Endothelial cell (in vitro differentiated cells): ENCODE data around the gene CFD. TPM values are rescaled to one million over a fixed set of nuclear protein-coding genes. Genes with fewer than 3 reads are reported as not detected.
"Not testable (repeated sequence)": the region's sequence is repeated elsewhere in the genome, so short reads cannot be mapped to it uniquely, and the experiment has no call there.

Source experiments
- DNase-seq: peaks from one replicate; pipeline ENCODE4 v3.0.0; 2021; ENCODE audit warnings: low spot score
- H3K27ac Mint-ChIP-seq: one replicate; pipeline ENCODE4 v1.8.0; 2021; ENCODE audit warnings: mixed read lengths, inconsistent platforms; ENCODE audit not compliant: unreplicated experiment
- H3K27me3 Mint-ChIP-seq: one replicate; pipeline ENCODE4 v1.8.0; 2021; ENCODE audit warnings: mild to moderate bottlenecking, moderate library complexity, mixed read lengths, inconsistent platforms; ENCODE audit not compliant: unreplicated experiment
- H3K36me3 Mint-ChIP-seq: one replicate; pipeline ENCODE4 v1.8.0; 2021; ENCODE audit warnings: mild to moderate bottlenecking, low read depth, mixed read lengths, inconsistent platforms; ENCODE audit not compliant: unreplicated experiment
- H3K4me1 Mint-ChIP-seq: one replicate; pipeline ENCODE4 v1.8.0; 2021; ENCODE audit warnings: mild to moderate bottlenecking, mixed read lengths, inconsistent platforms; ENCODE audit not compliant: unreplicated experiment
- H3K4me3 Mint-ChIP-seq: one replicate; pipeline ENCODE4 v1.8.0; 2021; ENCODE audit warnings: mild to moderate bottlenecking, mixed read lengths, inconsistent platforms; ENCODE audit not compliant: unreplicated experiment
- H3K9me3 Mint-ChIP-seq: one replicate; pipeline ENCODE4 v1.8.0; 2021; ENCODE audit warnings: mixed read lengths, inconsistent platforms; ENCODE audit not compliant: unreplicated experiment
- total RNA-seq: library from RNA; stranded (reverse); fragmentation: NEBNext Ultra II Directional; extraction: Animal tissue kit (Norgen Biotek cat#: 25700); gene quantifications from one replicate; pipeline ENCODE4 v1.2.1, GENCODE V29; 2021; ENCODE audit not compliant: unreplicated experiment
- TF ChIP-seq, protein P1 (sequence below): fragments of 200-600 bp; sonication (generic); IDR thresholded peaks from one replicate; pipeline ENCODE4 v1.5.0; 2021; ENCODE audit warnings: antibody characterized with exemption; ENCODE audit not compliant: unreplicated experiment

The CFD gene
- total RNA-seq, 1 donor from 2014 or later, result 0.46 TPM

DNA sequence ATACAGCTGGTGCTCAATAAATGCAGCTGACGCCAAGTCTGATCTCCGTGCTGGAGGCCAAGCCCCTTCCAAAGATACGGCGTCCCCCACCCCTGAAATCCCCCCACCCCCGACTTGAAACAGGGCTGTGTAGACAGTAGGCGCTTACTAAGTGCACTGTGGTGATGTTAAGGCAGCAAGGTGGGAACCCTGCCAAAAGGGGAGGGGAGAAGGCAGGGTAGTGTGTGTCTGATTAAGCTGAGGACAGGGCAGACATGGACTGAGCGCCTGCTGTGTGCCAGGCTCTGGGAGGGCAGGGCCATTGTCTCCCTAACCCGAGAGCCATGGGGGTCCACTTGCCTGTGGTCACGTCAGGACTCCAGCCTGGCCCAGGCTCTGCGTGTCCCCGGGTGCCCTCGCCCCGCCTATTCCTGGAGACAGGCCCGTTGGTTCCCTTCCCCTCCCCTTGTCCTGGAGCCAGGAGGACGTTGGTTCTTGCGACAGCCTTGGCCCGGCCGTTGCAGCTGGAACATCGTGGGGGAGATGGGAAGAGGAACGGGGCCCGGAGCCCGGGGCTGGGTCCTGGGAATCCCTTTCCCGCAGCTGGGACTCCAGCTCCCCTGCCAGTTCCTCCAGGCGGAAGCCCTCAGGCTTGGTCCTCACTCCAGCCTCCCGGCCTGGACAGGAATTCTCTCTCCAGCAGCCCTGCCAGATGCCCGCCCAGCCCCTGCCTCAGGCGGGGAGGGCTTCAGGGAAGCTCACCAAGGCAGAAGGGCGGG, 9.1 kb upstream of the CFD start:
- TF ChIP-seq, protein P1, sequence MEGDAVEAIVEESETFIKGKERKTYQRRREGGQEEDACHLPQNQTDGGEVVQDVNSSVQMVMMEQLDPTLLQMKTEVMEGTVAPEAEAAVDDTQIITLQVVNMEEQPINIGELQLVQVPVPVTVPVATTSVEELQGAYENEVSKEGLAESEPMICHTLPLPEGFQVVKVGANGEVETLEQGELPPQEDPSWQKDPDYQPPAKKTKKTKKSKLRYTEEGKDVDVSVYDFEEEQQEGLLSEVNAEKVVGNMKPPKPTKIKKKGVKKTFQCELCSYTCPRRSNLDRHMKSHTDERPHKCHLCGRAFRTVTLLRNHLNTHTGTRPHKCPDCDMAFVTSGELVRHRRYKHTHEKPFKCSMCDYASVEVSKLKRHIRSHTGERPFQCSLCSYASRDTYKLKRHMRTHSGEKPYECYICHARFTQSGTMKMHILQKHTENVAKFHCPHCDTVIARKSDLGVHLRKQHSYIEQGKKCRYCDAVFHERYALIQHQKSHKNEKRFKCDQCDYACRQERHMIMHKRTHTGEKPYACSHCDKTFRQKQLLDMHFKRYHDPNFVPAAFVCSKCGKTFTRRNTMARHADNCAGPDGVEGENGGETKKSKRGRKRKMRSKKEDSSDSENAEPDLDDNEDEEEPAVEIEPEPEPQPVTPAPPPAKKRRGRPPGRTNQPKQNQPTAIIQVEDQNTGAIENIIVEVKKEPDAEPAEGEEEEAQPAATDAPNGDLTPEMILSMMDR, result no peak
- Mint-ChIP-seq H3K36me3 (no peaks in the 10 kb centered on the region), H3K27ac (no peak overlapping the region), H3K4me3 (no peak overlapping the region), H3K4me1 (no peaks in the 10 kb centered on the region), H3K27me3 (peaks cover 1% of the 10 kb centered on the region), H3K9me3 (no peaks in the 10 kb centered on the region)
- DNase-seq, result no peak

GRCh38 chr19:850979-851335, 8.5 kb upstream of the CFD start:
- Mint-ChIP-seq H3K9me3 (no peaks in the 10 kb centered on the region), H3K4me1 (no peaks in the 10 kb centered on the region), H3K4me3 (no peak overlapping the region), H3K36me3 (no peaks in the 10 kb centered on the region), H3K27me3 (peaks cover 1% of the 10 kb centered on the region), H3K27ac (no peak overlapping the region)
- TF ChIP-seq, protein P1, result no peak
- DNase-seq, result no peak

- TF ChIP-seq, protein P1, result no peak
- H3K9me3 Mint-ChIP-seq, result no peaks in the 10 kb centered on the region
- DNase-seq, result no peak
- no peaks in the 10 kb centered on the region for H3K4me1 Mint-ChIP-seq
- no peak within 1 kb of the TSS for H3K27ac Mint-ChIP-seq
- H3K27me3 Mint-ChIP-seq, result no peaks in the 10 kb centered on the region
- H3K36me3 Mint-ChIP-seq, result no peaks in the 10 kb centered on the region
- H3K4me3 Mint-ChIP-seq, result no peak within 1 kb of the TSS
These were observed 7.1 kb upstream of the CFD start, which contains the start of gene ELANE for GRCh38 chr19:852136-853013. Gene ELANE (plus strand): TSS chr19:852303. CDS start chr19:852329, 26 bp downstream.

GRCh38 chr19:853014-853585, 6.4 kb upstream of the CFD start:
- H3K4me3 Mint-ChIP-seq, result no peak overlapping the region
- H3K27me3 Mint-ChIP-seq, result no peaks in the 10 kb centered on the region
- no peak for DNase-seq
- H3K36me3 Mint-ChIP-seq, result no peaks in the 10 kb centered on the region
- TF ChIP-seq, protein P1, result no peak
- no peaks in the 10 kb centered on the region for H3K9me3 Mint-ChIP-seq
- no peak overlapping the region for H3K27ac Mint-ChIP-seq
- H3K4me1 Mint-ChIP-seq, result no peaks in the 10 kb centered on the region

DNA sequence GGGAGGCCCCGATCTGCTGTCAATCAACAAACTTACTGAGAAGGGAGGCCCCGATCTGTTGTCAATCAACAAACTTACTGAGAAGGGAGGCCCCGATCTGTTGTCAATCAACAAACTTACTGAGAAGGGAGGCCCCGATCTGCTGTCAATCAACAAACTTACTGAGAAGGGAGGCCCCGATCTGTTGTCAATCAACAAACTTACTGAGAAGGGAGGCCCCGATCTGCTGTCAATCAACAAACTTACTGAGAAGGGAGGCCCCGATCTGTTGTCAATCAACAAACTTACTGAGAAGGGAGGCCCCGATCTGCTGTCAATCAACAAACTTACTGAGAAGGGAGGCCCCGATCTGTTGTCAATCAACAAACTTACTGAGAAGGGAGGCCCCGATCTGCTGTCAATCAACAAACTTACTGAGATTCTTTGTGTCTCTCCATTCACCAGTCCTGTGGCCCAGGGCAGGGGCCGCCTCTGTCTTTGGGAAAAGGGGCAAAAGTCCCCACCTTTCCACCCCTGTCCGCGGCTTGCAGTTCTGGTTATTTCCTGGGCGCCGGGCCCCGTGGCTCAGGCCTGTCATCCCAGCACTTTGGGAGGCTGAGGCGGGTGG, 5.7 kb upstream of the CFD start:
- H3K27ac Mint-ChIP-seq, DNase-seq, H3K4me1 Mint-ChIP-seq, H3K27me3 Mint-ChIP-seq, H3K4me3 Mint-ChIP-seq, H3K9me3 Mint-ChIP-seq, H3K36me3 Mint-ChIP-seq: not testable (repeated sequence)
